Measurements from ENCODE around the gene BDKRB2.
"Not testable (repeated sequence)": the region's sequence is repeated elsewhere in the genome, so short reads cannot be mapped to it uniquely, and the experiment has no call there.

Gene BDKRB2

DNA sequence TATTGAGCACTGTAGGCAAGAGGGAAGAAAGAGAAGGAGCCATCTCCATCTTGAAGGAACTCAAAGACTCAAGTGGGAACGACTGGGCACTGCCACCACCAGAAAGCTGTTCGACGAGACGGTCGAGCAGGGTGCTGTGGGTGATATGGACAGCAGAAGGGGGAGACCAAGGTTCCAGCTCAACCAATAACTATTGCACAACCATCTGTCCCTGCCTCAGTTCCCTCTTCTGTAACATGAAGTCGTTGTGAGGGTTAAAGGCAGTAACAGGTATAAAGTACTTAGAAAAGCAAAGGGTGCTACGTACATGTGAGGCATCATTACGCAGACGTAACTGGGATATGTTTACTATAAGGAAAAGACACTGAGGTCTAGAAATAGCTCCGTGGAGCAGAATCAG lies 37.5 kb downstream of the BDKRB2 start:
- no peaks in the 10 kb centered on the region for H3K4me1 ChIP-seq (ENCODE audit: insufficient read depth, low read length)
- H3K79me2 ChIP-seq (ENCODE audit: insufficient read depth, low read length) = no peaks in the 10 kb centered on the region
- H3K36me3 ChIP-seq (ENCODE audit: insufficient read depth, low read length) = no peaks in the 10 kb centered on the region
- ATAC-seq (ENCODE audit: insufficient read depth, low read depth) = no peak
- no peak for DNase-seq
- TF ChIP-seq CTCF (IDR thresholded peaks at IDR 0.05; ENCODE audit: borderline replicate concordance, extremely low read depth, low read length, poor library complexity, severe bottlenecking) (no peak), EZH2 (IDR thresholded peaks at IDR 0.05; ENCODE audit: borderline replicate concordance, low read depth, low read length, severe bottlenecking) (no peak)
- no peak overlapping the region for H2AFZ ChIP-seq (ENCODE audit: low read depth, low read length)
- H4K20me1 ChIP-seq (ENCODE audit: insufficient read depth, low read length) = no peaks in the 10 kb centered on the region; the same call in 1 of the 2 replicates
- H3K4me2 ChIP-seq (ENCODE audit: insufficient read depth, low read length) = no peak overlapping the region
- no peak overlapping the region for H3K4me3 ChIP-seq (ENCODE audit: low read depth in 1 of 2, low read length in 2 of 2)
- no peak overlapping the region for H3K27ac ChIP-seq (ENCODE audit: low read length)
- H3K27me3 ChIP-seq (ENCODE audit: insufficient read depth, low read length, poor library complexity) = peaks cover 10% of the 10 kb centered on the region
- no peak overlapping the region for H3K9ac ChIP-seq (ENCODE audit: low read depth, low read length)
- H3K9me3 ChIP-seq (ENCODE audit: insufficient read depth, low read length, severe bottlenecking) = no peaks in the 10 kb centered on the region

DNA sequence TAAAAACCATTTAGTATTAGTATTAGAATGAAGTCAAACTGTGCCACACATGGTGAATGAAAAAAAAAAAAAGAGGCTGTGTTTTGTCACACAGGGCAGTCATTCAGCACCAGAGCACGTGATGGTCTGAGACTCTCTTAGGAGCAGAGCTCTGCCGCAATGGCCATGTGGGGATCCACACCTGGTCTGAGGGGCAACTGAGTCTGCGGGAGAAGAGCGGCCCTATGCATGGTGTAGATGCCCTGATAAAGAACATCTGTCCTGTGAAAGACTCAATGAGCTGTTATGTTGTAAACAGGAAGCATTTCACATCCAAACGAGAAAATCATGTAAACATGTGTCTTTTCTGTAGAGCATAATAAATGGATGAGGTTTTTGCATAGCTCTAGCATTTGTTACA lies 39.1 kb downstream of the BDKRB2 start:
- H3K4me2 ChIP-seq (ENCODE audit: insufficient read depth, low read length) = no peak overlapping the region
- no peak overlapping the region for H3K4me3 ChIP-seq (ENCODE audit: low read depth in 1 of 2, low read length in 2 of 2)
- H3K4me1 ChIP-seq (ENCODE audit: insufficient read depth, low read length) = no peaks in the 10 kb centered on the region
- ATAC-seq (ENCODE audit: insufficient read depth, low read depth) (no peak), DNase-seq (no peak)
- peaks cover 7% of the 10 kb centered on the region for H3K27me3 ChIP-seq (ENCODE audit: insufficient read depth, low read length, poor library complexity)
- H3K27ac ChIP-seq (ENCODE audit: low read length) = no peak overlapping the region
- H3K9ac ChIP-seq (ENCODE audit: low read depth, low read length) = no peak overlapping the region
- H3K79me2 ChIP-seq (ENCODE audit: insufficient read depth, low read length) = no peaks in the 10 kb centered on the region
- H4K20me1 ChIP-seq (ENCODE audit: insufficient read depth, low read length) = no peaks in the 10 kb centered on the region
- H3K9me3 ChIP-seq (ENCODE audit: insufficient read depth, low read length, severe bottlenecking) = no peaks in the 10 kb centered on the region
- no peak overlapping the region for H2AFZ ChIP-seq (ENCODE audit: low read depth, low read length)
- no peaks in the 10 kb centered on the region for H3K36me3 ChIP-seq (ENCODE audit: insufficient read depth, low read length)
- no peak for TF ChIP-seq EZH2 (IDR thresholded peaks at IDR 0.05; ENCODE audit: borderline replicate concordance, low read depth, low read length, severe bottlenecking)
- TF ChIP-seq CTCF (IDR thresholded peaks at IDR 0.05; ENCODE audit: borderline replicate concordance, extremely low read depth, low read length, poor library complexity, severe bottlenecking) = no peak

DNA sequence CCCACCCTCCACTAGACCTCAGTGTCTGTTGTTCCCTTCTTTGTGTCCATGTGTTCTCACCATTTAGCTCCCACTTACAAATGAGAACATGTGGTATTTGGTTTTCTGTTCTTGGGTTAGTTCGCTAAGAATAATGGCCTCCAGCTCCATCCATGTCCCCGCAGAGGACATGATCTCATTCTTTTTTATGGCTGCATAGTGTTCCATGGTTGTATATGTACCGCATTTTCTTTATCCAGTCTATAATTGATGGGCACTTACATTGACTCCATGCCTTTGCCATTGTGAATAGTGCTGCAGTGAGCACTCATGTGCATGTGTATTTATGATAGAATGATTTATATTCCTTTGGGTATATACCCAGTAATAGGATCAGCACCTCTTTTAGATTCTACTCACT lies 40.4 kb downstream of the BDKRB2 start:
- H3K4me2 ChIP-seq (ENCODE audit: insufficient read depth, low read length); H3K4me3 ChIP-seq (ENCODE audit: low read depth in 1 of 2, low read length in 2 of 2); H3K79me2 ChIP-seq (ENCODE audit: insufficient read depth, low read length); H3K27ac ChIP-seq (ENCODE audit: low read length); ATAC-seq (ENCODE audit: insufficient read depth, low read depth); H3K4me1 ChIP-seq (ENCODE audit: insufficient read depth, low read length); H2AFZ ChIP-seq (ENCODE audit: low read depth, low read length); H3K27me3 ChIP-seq (ENCODE audit: insufficient read depth, low read length, poor library complexity); H3K9ac ChIP-seq (ENCODE audit: low read depth, low read length); H3K36me3 ChIP-seq (ENCODE audit: insufficient read depth, low read length); H4K20me1 ChIP-seq (ENCODE audit: insufficient read depth, low read length); H3K9me3 ChIP-seq (ENCODE audit: insufficient read depth, low read length, severe bottlenecking); DNase-seq: not testable (repeated sequence)

DNA sequence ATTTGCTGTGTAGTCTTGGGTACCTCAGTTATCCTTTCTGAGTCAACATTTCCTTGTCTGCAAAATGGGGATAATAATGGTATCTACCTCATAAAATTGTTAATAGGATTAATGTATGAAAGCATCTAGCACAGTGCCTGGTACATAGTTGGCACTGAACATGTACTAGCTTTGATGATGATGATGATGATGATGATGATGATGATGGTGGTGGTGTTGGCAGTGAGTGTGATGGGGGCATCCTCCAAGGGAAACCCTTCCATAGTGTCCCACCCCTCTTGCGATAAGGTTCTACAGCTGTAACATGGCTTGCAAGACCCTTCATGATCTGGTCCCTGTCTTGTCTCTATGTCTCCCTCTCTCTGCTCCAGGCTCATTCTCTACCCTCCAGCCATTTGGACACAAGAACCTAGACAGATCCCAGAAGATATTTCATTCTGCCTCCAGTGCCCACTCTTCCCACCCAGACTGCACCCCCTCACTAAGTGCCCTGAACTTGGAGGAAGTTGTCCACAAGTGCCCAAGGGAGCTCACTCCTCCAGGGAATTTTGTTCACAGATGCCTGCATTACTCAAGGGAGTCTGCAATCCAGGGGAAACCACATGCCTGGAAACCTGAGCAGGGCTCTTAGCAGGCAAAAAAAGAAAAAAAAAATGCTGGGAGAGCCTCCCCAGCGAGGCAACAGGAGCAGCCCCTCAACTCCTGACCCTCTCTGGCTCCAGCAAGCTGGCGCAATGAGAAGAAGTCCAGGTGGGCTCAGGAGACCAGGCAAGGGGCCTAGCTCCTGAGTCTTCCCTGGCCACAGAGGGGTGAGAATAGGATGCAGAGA lies 41.3 kb downstream of the BDKRB2 start:
- TF ChIP-seq CTCF (IDR thresholded peaks at IDR 0.05; ENCODE audit: borderline replicate concordance, extremely low read depth, low read length, poor library complexity, severe bottlenecking) (no peak), EZH2 (IDR thresholded peaks at IDR 0.05; ENCODE audit: borderline replicate concordance, low read depth, low read length, severe bottlenecking) (no peak)
- no peak overlapping the region for H3K27ac ChIP-seq (ENCODE audit: low read length)
- peaks cover 3% of the 10 kb centered on the region for H3K27me3 ChIP-seq (ENCODE audit: insufficient read depth, low read length, poor library complexity)
- no peak for DNase-seq
- H4K20me1 ChIP-seq (ENCODE audit: insufficient read depth, low read length) = no peaks in the 10 kb centered on the region
- no peaks in the 10 kb centered on the region for H3K36me3 ChIP-seq (ENCODE audit: insufficient read depth, low read length)
- H2AFZ ChIP-seq (ENCODE audit: low read depth, low read length) = no peak overlapping the region
- H3K79me2 ChIP-seq (ENCODE audit: insufficient read depth, low read length) = no peaks in the 10 kb centered on the region
- no peak overlapping the region for H3K9ac ChIP-seq (ENCODE audit: low read depth, low read length)
- no peak overlapping the region for H3K4me3 ChIP-seq (ENCODE audit: low read depth in 1 of 2, low read length in 2 of 2)
- no peak overlapping the region for H3K4me2 ChIP-seq (ENCODE audit: insufficient read depth, low read length)
- H3K4me1 ChIP-seq (ENCODE audit: insufficient read depth, low read length) = no peaks in the 10 kb centered on the region
- ATAC-seq (ENCODE audit: insufficient read depth, low read depth) = no peak
- H3K9me3 ChIP-seq (ENCODE audit: insufficient read depth, low read length, severe bottlenecking) = no peaks in the 10 kb centered on the region
